GM19239 (cell line): ENCODE results near the gene ZNF142.

Experiments used
- DNase-seq: peaks from one replicate; pipeline ENCODE4 v3.0.0; 2011; ENCODE audit warnings: low spot score; ENCODE audit not compliant: insufficient read length
- FAIRE-seq: peaks from 2 replicates; lab custom pipeline; 2011; peaks lifted over from hg19 to GRCh38; lab: Jason Lieb, UNC

The ZNF142 gene, protein sequence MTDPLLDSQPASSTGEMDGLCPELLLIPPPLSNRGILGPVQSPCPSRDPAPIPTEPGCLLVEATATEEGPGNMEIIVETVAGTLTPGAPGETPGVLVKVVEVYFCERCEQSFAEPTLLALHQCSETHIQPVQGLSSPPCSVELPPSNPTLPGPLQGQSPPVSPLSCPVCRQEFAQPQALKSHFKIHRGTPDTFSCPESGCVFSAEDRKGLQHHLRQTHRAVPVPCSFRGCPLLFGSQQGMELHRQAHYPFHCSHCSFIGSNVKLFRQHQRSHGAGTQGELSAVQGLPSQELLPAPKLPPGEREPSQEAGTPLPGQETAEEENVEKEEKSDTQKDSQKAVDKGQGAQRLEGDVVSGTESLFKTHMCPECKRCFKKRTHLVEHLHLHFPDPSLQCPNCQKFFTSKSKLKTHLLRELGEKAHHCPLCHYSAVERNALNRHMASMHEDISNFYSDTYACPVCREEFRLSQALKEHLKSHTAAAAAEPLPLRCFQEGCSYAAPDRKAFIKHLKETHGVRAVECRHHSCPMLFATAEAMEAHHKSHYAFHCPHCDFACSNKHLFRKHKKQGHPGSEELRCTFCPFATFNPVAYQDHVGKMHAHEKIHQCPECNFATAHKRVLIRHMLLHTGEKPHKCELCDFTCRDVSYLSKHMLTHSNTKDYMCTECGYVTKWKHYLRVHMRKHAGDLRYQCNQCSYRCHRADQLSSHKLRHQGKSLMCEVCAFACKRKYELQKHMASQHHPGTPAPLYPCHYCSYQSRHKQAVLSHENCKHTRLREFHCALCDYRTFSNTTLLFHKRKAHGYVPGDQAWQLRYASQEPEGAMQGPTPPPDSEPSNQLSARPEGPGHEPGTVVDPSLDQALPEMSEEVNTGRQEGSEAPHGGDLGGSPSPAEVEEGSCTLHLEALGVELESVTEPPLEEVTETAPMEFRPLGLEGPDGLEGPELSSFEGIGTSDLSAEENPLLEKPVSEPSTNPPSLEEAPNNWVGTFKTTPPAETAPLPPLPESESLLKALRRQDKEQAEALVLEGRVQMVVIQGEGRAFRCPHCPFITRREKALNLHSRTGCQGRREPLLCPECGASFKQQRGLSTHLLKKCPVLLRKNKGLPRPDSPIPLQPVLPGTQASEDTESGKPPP (N-terminal part only)

DNA sequence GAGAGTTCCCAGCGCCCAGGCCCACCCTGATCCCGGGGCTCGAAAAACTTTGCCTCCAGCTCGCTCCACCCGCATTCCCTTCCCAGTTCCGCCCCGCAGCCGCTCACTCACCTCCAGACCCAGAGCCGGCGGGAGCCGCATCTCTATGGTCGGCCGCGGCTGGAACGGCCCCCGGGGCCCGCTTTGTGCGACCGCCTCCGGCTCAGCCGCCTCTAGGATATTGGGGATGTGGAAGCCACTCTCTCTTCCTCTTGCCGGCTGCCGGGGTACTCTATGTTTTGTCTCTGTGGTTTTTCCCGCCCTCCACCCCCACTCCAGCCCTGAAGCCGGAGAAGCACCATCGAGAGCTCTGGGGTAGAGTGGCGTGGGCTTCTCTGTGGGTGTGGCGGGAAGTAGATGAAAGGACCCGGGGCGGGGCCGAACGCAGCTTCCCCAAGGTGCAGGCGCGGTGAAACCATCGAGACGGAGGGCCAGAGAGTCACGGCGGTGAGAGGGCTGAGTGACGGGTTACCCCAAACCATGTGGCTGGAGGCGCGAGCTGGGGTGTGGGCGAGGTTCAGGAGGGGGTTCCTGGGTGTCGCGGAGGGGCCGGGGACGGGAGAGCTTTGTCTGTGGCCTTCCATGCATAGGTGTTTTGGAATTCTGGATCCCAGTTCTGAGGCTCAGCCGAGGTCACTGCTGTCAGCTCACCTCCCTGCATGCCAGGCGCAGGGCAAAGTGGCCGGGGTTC is at the start of gene ZNF142, which contains the start of gene BCS1L:
TSS of gene ZNF142 (minus strand) at position 366 of the 730 bp plus-strand sequence. CDS start 3,194 bp downstream, outside the sequence.
TSS of gene BCS1L (plus strand) at position 426 of the 730 bp plus-strand sequence. CDS start 1,305 bp downstream, outside the sequence.
- DNase-seq: peak; percentile 92
- peak; percentile 96 for FAIRE-seq

DNA sequence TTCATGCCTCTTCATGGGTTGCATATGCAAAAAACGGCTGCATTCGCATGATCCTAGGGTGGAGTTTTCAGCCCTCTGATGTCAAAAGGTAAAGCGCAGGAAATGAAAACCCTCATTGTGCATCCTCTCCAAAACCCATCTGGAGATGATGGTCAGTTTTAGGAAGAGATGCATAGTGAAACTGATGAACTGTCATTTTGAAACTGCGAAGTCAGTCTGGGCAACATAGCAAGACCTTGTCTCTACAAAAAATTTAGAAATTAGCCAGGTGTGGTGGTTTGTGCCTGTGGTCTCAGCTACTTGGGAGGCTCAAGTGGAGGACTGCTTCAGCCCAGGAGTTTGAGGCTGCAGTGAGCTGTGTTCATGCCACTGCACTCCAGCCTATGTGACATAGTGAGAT is 48.7 kb upstream of the ZNF142 start:
- DNase-seq: peak; percentile 32
- peak; percentile 97 for FAIRE-seq

DNA sequence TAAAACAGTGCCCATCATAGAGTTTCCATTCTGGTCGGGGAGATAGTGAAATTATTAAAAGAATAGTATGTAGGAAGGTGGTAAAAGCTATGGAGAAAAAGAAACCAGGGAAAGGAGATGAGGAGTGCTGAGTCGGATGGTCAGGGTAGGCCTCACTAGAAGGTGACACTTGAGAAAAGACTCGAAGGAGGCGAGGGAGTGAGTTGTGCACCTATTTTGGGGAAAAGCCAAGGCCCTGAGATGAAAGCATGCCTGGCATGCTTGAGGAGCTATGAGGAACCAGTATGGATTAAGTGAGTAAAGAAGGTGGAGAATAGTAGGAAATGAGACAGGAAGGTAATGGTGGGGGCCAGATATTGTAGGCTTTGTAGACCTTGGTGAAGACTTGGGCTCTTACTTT is 43.9 kb upstream of the ZNF142 start:
- DNase-seq: no peak
- no peak for FAIRE-seq

DNA sequence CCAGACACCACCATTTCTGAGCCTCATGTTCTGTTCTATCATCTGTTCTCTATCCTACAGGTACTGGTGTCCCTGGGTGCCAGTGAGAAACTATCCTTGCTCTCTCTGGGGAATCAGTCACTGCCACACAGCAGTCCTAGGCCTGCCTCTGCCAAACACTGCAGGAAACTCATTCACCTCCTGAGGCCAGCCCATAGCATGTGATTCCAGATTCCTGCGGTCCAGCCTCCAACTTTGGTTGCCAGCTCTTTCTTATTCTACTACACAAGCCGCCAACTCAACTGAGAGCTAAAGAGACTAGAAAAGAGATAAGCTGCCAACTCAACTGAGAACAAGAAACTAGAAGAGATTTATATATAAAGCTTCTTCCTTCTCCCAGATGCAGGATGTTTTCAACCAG is 42.4 kb upstream of the ZNF142 start:
- DNase-seq (no peak), FAIRE-seq (no peak)

DNA sequence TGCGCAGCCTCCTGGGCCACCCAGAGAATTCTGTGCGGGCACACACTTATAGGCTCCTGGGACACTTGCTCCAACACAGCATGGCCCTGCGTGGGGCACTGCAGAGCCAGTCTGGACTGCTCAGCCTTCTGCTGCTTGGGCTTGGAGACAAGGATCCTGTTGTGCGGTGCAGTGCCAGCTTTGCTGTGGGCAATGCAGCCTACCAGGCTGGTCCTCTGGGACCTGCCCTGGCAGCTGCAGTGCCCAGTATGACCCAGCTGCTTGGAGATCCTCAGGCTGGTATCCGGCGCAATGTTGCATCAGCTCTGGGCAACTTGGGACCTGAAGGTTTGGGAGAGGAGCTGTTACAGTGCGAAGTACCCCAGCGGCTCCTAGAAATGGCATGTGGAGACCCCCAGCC is 39.5 kb upstream of the ZNF142 start:
- FAIRE-seq: no peak

DNA sequence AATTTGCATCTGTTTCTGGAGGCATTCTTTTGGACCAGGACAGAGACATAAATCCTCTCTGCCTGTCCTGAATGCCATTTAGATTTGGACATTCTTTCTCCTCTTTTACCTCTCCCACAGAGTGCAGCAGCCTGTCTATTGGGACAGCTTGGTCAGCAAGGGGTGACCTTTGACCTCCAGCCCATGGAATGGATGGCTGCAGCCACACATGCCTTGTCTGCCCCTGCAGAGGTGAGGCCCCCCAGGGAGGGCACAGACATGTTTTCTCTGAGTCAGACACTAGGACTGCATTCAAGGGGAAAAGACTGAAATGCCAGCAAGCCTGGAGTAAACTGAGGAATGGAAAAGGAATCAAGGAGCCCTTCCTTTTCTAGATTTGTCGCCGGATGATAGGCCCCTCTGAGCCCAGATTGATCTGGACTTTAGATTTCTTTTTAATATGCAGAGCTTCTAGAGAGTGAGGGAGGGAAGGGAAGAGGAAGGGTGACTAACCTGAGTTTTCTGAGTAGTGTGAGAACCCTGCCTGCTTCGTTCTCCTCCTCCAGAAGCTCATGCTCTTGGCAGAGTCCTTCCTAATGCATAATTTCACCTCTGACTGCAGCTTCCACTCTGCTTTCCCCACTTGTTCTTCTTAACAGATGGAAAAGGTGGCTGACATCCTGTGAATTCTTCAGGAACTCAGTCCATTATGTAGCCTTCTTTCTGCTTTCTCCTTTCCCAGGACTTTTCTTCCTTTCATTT is 35.2 kb upstream of the ZNF142 start:
- FAIRE-seq (no peak), DNase-seq (no peak)

More for the DNA sequence above, 39.5 kb upstream of the ZNF142 start:
- DNase-seq: no peak

DNA sequence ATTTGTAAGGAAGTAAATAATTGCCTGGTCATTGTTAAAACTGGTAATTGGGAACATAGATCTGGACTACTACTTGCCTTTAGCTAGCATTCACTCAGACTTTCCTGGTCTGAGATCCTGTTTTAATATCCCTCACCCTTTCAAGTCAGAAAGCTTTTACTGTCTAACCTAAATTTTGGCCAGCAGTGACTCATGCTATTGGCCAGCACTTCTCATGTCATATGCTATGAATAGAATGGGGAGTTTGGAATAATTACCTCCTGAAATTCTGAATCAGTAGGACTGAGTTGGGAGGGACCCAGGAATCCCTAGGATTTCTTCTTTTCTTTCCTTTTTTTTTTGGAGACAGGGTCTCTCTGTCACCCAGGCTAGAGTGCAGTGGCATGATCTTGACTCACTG is 31.8 kb upstream of the ZNF142 start:
- DNase-seq: no peak
- FAIRE-seq: no peak

DNA sequence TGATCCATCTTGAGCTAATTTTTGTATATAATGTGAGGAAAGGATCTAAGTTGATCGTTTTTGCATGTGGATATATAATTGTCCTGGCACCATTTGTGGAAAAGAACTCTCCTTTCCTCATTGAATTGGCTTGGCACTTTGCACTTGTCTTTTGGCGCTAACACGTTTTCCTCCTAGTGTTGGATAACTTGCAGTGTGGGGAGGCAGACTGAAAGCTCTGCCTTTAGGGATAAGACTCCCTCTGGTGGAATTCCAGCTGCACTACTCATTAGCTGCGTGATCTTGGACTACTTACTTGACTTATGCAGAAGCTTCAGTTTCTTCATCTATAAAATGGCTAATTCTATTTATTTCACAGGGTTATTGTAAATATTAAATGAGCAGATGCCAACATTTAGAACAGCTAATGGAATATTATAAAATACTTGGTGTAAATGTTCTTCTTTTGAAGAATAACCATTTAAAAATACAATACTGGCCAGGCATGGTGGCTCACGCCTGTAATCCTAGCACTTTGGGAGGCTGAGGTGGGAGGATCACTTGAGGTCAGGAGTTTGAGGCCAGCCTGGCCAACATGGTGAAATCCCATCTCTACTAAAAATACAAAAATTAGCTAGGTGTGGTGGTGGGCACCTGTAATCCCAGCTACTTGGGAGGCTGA is 28.1 kb upstream of the ZNF142 start:
- peak; percentile 80 for FAIRE-seq
- peak; percentile 39 for DNase-seq

DNA sequence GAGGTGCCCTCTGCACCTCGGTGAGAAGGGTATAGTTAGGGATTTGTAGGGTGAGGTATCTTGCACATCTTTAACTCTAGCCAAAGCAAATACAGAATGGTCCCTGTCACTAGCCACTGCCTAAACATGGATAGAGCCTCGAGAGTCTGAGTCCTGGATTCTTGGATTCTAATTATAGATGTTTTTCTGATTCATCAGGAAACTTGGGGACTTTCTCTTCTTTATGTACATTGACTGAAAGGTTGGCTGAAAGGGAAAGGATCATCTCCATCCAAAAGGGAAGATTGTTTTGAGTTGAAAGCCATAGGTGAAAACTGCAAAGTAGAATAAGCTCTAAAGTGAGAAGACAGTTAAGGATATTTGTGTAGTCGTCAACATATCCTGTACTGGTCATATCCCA is 20.6 kb upstream of the ZNF142 start:
- no peak for DNase-seq
- no peak for FAIRE-seq

DNA sequence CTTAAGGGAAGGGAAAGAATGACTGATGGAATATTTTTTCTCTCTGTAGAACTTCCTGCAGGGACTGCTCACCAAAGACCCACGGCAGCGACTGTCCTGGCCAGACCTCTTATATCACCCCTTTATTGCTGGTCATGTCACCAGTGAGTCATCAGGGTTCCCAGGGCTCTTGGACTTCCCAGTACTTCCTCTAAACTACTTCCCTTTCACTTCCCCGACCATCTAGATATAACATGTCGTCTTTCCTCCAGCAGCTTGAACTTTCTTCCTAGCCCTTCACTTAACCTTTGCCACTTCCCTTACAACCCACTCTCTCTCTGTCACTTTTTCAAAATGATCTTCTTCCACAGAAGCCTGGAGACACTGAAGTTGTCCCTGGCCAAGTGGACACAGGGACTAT is 19.7 kb upstream of the ZNF142 start:
- FAIRE-seq: no peak

DNA sequence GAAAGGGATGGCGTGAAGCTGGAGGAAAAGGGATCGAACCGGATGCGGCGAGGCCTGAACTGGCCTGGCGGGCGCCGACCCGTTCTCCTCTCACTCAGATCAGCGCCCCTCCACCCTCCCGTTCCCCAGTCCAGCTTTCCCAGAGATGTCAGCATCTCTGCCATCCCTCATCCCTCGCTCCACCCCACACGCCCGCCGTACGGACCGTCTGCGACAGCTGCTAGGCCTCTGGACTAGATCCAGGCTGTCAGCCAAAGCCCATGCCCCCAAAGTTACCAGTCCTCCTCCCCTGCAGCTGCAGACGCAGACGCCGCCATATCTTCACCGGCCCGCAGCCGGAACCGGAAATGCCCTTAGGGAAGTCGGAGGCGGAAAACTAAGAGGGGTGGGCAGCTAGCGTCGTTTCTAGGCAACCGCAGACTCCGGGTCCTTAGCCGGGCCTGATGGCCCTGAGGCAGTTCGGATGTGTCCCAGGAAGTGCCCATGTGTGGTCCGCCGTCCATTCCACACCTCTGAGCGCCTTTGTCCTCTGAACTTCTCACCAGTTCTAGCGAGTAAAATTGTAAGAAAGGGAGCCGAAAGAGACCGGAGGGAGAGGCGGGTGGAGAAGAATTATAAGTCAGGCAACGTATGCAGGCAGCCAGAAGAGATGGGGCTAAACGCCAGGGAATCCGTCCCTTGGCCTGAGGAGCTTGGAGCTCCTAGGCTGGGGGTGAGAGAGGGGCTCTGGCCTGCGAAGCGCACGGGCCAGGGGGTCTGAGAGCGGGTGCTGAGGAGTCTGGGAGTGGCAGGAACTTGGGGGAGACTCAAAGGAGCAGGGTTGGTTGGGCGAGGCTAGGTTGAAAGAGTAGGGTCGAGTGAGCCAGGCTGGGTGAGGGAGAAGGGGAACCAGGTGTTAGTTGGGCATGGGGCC is 12.5 kb upstream of the ZNF142 start, which contains the start of the genes RNF25 and STK36:
TSS of gene RNF25 (minus strand) at position 349 of the 913 bp plus-strand sequence. CDS start at position 317, 32 bp downstream.
TSS of gene STK36 (plus strand) at position 433 of the 913 bp plus-strand sequence. CDS start 744 bp downstream, outside the sequence.
- DNase-seq: peak; percentile 83
- FAIRE-seq: peak; percentile 98

More for the DNA sequence above, 19.7 kb upstream of the ZNF142 start:
- DNase-seq: no peak

DNA sequence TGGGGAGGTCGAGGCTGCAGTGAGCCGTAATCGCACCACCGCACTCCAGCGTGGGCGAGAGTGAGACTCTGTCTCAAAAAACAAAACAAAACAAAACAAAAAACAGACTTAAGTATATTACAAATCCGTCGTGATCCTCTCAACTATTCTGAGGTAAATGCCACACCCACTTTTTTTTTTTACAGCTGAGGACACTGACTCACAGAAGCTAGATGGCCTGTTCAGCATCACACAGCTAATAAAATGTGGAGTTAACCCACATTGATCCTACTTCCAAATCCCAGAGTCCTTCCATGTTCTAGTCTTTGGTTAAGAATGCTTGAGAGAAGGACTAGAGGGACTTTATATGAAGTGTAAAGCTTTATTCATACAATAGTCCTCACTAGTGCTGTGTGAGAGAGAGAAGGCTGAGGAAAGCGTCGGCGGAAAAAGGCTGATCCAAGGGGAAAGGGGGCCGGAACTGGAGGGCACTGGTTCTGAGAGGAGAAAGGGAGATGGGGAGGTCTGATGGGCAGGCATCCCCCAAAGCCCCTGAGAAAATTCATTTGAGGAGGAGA is 11.8 kb upstream of the ZNF142 start:
- DNase-seq (no peak), FAIRE-seq (no peak)

DNA sequence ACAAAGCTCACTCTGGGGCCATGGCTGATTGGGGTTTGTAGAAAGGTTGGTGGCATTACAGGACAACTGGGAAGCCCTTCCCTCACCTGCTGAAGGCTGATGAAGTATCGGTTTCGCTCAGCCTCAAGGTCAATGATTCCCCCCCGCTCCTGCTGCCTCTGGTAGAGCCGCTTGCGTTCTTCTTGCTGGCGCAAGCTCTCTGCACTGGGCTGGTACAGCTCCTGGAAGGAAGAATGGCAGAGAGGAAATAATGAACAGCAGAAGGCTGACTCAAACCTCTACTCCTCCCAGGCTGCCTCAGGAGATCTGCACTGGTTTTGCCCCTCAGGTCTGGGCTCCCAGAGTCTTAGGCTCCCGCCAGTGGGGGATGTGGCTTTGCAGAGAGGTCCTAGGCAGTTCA is 5.2 kb upstream of the ZNF142 start:
- FAIRE-seq: no peak
- DNase-seq: no peak

DNA sequence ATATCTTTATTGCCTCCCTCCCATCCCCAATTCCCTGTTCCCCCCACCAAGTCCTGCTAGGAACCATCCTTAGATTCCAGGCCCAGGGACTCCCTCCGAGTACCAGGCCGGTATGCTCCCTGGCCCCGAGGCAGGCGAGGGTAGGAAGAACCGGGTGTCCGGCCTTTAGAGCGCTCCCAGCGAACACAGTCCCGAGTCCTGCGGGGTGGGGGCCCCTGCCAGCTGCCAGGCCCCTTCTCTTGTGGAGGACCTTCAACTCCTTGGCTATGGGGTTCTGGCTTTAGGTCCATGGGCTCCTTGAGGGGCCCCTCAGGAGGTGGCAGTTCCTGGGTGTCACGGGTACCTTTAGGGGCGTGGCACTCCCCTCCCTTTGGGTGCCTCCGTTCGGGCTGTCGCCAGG is 4.5 kb upstream of the ZNF142 start:
- FAIRE-seq (no peak), DNase-seq (no peak)

DNA sequence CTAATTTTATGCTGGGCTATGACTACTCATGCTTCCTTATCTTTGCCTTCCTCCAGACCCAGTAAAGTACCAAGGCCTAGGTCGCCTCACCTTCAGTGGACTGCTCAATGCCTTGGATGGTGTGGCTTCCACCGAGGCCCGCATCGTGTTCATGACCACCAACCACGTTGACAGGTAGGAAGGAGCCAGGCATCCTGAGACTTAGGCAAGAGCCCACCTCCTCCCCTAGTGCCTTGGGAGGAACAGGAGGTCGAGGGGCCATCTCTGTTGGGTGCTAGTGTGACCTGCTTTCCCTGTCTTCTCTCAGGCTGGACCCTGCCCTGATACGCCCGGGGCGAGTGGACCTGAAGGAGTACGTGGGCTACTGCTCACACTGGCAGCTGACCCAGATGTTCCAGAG is 3.4 kb upstream of the ZNF142 start:
- DNase-seq (no peak), FAIRE-seq (no peak)

DNA sequence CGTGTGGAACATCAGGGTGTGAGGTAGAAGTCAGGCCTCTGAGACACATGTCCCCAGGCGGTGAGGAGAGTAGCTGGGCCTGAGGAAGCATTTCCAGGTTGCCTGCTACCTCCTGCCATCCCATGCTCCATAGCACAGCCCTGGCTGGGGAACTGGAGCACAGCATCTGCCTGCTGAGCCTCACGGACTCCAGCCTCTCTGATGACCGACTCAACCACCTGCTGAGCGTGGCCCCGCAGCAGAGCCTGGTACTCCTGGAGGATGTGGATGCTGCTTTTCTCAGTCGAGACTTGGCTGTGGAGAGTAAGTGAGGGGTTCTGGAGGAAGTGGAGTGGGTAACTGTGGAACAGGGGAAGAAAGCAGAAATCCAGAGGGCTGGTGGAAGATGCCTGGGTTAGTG is 3.0 kb upstream of the ZNF142 start:
- DNase-seq (no peak), FAIRE-seq (no peak)

DNA sequence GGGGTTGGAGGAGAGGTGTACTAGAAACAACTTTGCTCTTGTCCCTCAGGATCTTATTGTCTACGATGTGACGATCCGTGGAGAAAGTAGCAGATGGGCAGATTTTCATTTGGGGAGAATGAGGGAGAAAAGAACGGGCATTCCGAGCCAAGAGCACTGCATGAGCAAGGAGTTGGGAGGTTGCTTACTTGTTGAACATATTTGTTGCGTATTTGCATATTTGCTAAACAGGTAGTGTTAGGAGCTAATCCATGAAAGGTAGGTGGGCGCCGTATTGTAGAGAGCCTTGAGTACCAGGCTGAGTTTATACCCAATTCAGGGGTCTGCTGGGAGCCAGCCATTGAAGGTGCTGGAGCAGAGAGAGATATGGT is 550 bp upstream of the ZNF142 start:
- peak; percentile 57 for FAIRE-seq
- DNase-seq: no peak
